Breast epithelium (tissue), 4 donors: ENCODE measurements around the gene DNAI7. TPM values are rescaled to one million over a fixed set of nuclear protein-coding genes. Genes with fewer than 3 reads are reported as not detected.

ENCODE experiments used
- DNase-seq, 2 donors: peaks; one replicate each; pipeline ENCODE4 v3.0.0-alpha.2; 2019; ENCODE audit warnings: low spot score in 2 of 2
- H3K27ac ChIP-seq, 2 donors: fragments of 200-600 bp; sonication (generic) in 1 of 2; one replicate each; pipeline ENCODE4 v1.5.1; 2016 to 2019; ENCODE audit warnings: mild to moderate bottlenecking in 1 of 2
- H3K27me3 ChIP-seq, 2 donors: fragments of 200-600 bp; sonication (generic) in 1 of 2; one replicate each; pipeline versions ENCODE4 v1.5.1 to v1.6.0; 2017 to 2019; ENCODE audit warnings: control low read depth in 1 of 2, mild to moderate bottlenecking in 1 of 2
- H3K36me3 ChIP-seq: fragments of 200-600 bp; one replicate; pipeline ENCODE4 v1.5.1; 2019
- H3K4me1 ChIP-seq, 2 donors: fragments of 200-600 bp; sonication (generic); one replicate each; pipeline ENCODE4 v1.5.1; 2016 to 2019; ENCODE audit warnings: control low read depth in 1 of 2
- H3K4me3 ChIP-seq, 3 donors: fragments of 200-600 bp; sonication (generic); 1 replicate in 2 of 3; 2 replicates in 1 of 3; pipeline ENCODE4 v1.5.1; 2016 to 2019; ENCODE audit warnings: mild to moderate bottlenecking in 3 of 3, moderate library complexity in 2 of 3
- H3K9me3 ChIP-seq, 2 donors: fragments of 200-600 bp; sonication (generic) in 1 of 2; one replicate each; pipeline ENCODE4 v1.5.1; 2016 to 2019; ENCODE audit warnings: control low read depth in 1 of 2
- CTCF ChIP-seq, 3 donors: fragments of 450-650 bp; IDR thresholded peaks; one replicate each; pipeline ENCODE4 v1.5.1; 2016 to 2017; ENCODE audit warnings: antibody characterized with exemption in 3 of 3, mild to moderate bottlenecking in 3 of 3, moderate library complexity in 3 of 3
- POLR2A ChIP-seq: fragments of 450-650 bp; IDR thresholded peaks from one replicate; pipeline ENCODE4 v1.6.1; 2016; ENCODE audit warnings: antibody characterized with exemption, mild to moderate bottlenecking, moderate library complexity
- POLR2AphosphoS5 ChIP-seq, 3 donors: sonication (generic); formaldehyde crosslinking; IDR thresholded peaks; one replicate each; pipeline ENCODE4 v1.6.1; 2017; ENCODE audit warnings: antibody characterized with exemption in 3 of 3
- intact Hi-C: fragments of 100-400 bp; cut with DNase I; formaldehyde crosslinking; loops from one replicate; pipeline ENCODE4 v1.15.1; 2023; ENCODE audit warnings: low total_unique reads
- total RNA-seq, 3 donors: library from RNA; depleted of rRNA; stranded (reverse); fragments of >200 nt; gene quantifications; one replicate each; pipeline ENCODE4 v1.1.0, GENCODE V29; 2016

Gene DNAI7
- total RNA-seq, 3 donors from 2014 or later: 1.1 to 4.2 (median 2.0) TPM

DNA sequence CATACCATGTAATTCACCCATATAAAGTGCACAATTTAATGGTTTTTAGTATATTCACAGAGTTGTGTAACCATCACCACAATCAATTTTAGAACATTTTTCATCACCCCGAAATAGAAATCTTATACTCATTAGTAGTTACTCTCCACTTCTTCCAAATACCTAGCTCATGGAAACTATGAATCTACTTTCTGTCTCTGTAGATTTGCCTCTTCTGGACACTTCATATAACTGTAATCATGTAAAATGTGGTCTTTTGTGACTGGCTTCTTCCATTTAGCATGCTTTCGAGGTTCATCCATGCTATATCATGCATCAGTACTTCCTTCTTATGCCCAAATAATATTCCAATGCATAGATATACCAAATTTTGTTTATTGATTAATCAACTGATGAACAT lies 10.8 kb downstream of the DNAI7 start:
- intact Hi-C loops: no loop called here
- Histone ChIP-seq H3K36me3 (no peaks in the 10 kb centered on the region), H3K27ac (no peak overlapping the region), H3K4me3 (no peak overlapping the region), H3K9me3 (no peaks in the 10 kb centered on the region), H3K4me1 (no peaks in the 10 kb centered on the region), H3K27me3 (no peaks in the 10 kb centered on the region)
- no peak for DNase-seq
- no peak for TF ChIP-seq POLR2A
- TF ChIP-seq POLR2AphosphoS5 (IDR thresholded peaks at IDR 0.05): no peak
- no peak for TF ChIP-seq CTCF (IDR thresholded peaks at IDR 0.05)

DNA sequence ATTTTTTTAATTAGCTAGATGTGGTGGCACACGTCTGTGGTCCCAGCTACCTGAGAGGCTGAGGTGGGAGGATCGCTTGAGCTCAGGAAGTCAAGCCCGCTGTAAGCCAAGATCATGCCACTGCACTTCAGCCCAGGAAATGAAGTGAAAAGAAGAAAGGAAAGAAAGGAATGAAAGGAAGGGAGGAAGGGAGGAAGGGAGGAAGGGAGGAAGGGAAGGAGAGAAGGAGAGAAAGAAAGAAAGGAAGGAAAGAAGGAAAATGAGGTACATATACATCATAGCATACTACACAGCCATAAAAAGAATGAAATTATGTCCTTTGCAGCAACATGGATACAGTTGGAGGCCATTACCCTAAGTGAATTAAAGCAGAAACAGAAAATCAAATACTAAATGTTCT lies 12.2 kb downstream of the DNAI7 start:
- no peaks in the 10 kb centered on the region for H3K36me3 ChIP-seq
- H3K4me3 ChIP-seq: no peak overlapping the region
- H3K9me3 ChIP-seq: no peaks in the 10 kb centered on the region
- no peaks in the 10 kb centered on the region for H3K4me1 ChIP-seq
- TF ChIP-seq POLR2AphosphoS5 (IDR thresholded peaks at IDR 0.05) (no peak), POLR2A (no peak), CTCF (IDR thresholded peaks at IDR 0.05) (no peak)
- no peak for DNase-seq
- no peak overlapping the region for H3K27ac ChIP-seq
- intact Hi-C loops: no loop called here
- no peaks in the 10 kb centered on the region for H3K27me3 ChIP-seq

DNA sequence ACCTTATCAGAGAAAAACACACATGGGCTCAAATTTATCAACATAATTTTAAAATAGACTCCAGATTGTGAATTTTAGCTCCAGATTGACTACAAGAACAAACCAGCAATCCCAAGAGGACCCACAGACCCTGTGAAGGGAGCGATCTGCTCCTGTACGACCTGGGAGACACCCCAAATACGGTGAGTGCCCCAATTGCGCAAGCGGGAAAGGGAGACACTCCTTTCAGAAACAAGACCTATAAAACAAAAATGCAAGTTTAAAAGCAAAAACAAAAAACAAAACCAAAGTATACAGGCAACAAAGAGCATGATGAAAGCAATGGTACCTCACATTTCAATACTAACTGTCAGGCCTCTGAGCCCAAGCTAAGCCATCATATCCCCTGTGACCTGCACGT lies 32.1 kb downstream of the DNAI7 start:
- H3K36me3 ChIP-seq: no peaks in the 10 kb centered on the region
- H3K4me3 ChIP-seq: no peak overlapping the region
- no peak for DNase-seq
- intact Hi-C loops: no loop called here
- no peaks in the 10 kb centered on the region for H3K27me3 ChIP-seq
- H3K9me3 ChIP-seq: no peaks in the 10 kb centered on the region
- H3K4me1 ChIP-seq: no peaks in the 10 kb centered on the region
- TF ChIP-seq POLR2A (no peak), CTCF (IDR thresholded peaks at IDR 0.05) (no peak)
- H3K27ac ChIP-seq: no peak overlapping the region

GRCh38 chr12:25156061-25156460 lies 38.9 kb downstream of the DNAI7 start:
- intact Hi-C loops: no loop called here
- no peaks in the 10 kb centered on the region for H3K9me3 ChIP-seq
- no peaks in the 10 kb centered on the region for H3K27me3 ChIP-seq
- H3K36me3 ChIP-seq: no peaks in the 10 kb centered on the region
- no peak overlapping the region for H3K27ac ChIP-seq
- no peak for DNase-seq
- H3K4me3 ChIP-seq: no peak overlapping the region
- TF ChIP-seq POLR2AphosphoS5 (IDR thresholded peaks at IDR 0.05): no peak
- no peak for TF ChIP-seq CTCF (IDR thresholded peaks at IDR 0.05)
- TF ChIP-seq POLR2A: no peak
- no peaks in the 10 kb centered on the region for H3K4me1 ChIP-seq

GRCh38 chr12:25155022-25155576 lies 39.9 kb downstream of the DNAI7 start:
- no peak for TF ChIP-seq POLR2A
- TF ChIP-seq POLR2AphosphoS5 (IDR thresholded peaks at IDR 0.05): no peak
- TF ChIP-seq CTCF (IDR thresholded peaks at IDR 0.05): peak in 2 of 3 donors; percentile 44 to 52
- Histone ChIP-seq H3K27ac (no peak overlapping the region), H3K4me3 (no peak overlapping the region), H3K4me1 (no peaks in the 10 kb centered on the region), H3K27me3 (no peaks in the 10 kb centered on the region), H3K9me3 (no peaks in the 10 kb centered on the region), H3K36me3 (no peaks in the 10 kb centered on the region)
- no peak for DNase-seq
- intact Hi-C loops: no loop called here
